GM19467 (cell line): ENCODE measurements around the gene KDM4B.
"Not testable (repeated sequence)": the region's sequence is repeated elsewhere in the genome, so short reads cannot be mapped to it uniquely, and the experiment has no call there.

Source experiments
- ATAC-seq: cut with Tn5 transposase; IDR thresholded peaks from one replicate; pipeline ENCODE4 v1.9.1; 2021; ENCODE audit warnings: mild to moderate bottlenecking, moderate library complexity; ENCODE audit not compliant: unreplicated experiment

KDM4B gene

DNA sequence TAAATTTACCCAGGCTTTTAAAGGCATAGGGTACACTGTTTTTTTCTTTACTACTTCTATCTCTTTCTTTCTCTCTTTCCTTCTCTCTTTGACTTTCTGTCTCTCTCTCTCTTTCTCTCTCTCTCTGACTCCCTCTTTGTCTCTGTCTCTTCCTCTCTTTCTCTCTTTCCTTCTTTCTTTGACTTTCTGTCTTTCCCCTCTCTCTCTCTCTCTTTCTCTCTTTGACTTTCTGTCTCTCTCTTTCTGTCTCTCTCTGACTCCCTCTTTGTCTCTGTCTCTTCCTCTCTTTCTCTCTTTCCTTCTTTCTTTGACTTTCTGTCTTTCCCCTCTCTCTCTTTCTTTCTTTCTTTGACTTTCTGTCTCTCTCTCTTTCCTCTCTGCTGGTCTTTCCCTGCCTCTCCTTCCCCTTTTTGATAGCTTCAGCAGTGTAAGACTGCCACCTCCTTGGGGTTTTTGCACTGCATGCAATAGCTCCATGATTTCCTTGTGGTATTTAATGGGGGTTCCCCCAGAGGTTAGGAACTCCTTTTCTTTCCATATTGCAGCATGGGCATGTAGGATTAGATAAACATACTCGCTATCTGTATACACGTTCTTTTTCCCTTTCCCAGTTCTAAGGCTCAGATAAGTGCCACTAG, 191.4 kb downstream of the KDM4B start:
- not testable (repeated sequence) for ATAC-seq

DNA sequence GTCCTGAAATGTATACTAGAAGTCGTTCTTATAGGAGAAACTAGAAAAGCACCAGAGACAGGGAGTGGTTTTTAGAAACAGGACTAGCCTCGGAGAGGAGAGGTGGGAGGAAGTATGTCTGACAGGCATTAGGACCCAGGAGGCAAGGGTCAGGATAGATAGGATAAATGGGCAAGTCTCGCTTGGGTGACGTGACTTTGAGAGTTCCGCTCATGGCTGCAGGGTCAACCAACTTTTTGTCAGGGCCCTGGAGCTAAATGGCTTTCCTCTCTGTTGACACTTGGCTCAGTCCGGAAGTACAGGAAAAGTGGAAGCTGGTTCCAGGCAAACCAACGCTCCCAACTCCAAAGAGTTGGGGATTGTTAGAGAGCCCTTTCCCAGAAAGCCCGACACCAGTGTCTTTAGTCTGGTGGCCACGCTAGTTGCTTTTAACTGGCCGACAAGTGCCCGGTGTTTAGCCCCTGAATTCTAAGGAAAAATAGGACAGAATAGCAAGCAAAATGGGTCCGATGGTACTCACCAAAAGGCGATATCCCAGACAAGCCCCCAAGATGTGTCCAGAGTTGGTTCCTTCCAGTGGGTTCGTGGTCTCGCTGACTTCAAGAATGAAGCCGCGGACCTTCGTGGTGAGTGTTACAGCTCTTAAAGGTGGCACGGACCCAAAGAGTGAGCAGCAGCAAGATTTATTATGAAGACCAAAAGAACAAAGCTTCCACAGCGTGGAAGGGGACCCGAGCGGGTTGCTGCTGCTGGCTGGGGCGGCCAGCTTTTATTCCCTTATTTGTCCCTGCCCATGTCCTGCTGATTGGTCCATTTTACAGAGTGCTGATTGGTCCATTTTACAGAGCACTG, 196.2 kb downstream of the KDM4B start:
- not testable (repeated sequence) for ATAC-seq

DNA sequence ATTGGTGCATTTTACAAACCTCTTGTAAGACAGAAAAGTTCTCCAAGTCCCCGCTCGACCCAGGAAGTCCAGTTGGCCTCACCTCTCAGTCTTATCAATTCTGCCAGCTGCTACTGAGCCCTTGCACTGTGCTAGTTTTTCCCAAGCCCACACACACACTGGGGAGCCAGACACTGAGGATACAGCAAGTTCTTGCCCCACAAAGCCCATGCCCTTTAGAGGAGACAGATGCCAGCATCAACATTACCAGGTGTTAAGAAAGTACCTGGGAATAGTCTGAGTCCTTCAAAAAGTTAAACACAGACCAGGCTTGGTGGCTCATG, 196.7 kb downstream of the KDM4B start:
- no peak for ATAC-seq

DNA sequence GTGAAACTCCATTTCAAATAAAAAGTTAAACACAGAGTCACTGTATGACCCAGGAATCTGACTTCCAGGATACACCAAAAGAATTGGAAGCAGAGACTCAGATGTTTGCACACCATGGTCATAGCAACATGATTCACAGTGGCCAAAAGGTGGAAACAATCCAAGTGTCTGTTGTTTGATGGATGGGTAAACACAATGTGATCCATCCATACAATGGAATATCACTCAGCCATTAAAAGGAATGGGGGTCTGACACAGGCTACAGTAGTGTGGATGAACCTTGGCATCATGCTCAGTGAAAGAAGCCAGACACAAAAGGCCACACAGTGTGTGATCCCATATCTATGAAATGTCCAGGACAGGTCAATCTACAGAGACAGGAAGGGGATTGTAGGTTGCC, 197.3 kb downstream of the KDM4B start:
- ATAC-seq, result no peak

DNA sequence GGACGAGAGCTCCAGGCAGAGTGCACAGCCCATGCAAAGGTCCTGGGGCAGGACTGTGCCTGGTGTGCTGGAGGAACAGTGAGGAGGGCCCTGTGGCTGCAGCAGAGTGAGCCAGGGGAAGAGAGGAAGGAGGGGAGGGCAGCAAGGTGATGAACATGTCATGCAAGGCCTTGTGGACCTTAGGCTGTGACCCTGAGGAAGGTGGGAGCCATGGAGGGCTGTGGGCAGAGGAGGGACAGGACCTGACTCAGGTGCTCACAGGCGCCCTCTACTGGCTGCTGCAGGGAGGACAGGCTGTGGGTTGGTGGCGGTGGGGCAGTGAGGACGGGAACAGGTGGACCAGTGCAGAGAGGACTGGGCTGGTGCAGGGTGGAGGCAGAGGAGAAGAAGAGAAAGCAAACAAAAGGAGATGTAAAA, 201.4 kb downstream of the KDM4B start:
- ATAC-seq, result no peak

DNA sequence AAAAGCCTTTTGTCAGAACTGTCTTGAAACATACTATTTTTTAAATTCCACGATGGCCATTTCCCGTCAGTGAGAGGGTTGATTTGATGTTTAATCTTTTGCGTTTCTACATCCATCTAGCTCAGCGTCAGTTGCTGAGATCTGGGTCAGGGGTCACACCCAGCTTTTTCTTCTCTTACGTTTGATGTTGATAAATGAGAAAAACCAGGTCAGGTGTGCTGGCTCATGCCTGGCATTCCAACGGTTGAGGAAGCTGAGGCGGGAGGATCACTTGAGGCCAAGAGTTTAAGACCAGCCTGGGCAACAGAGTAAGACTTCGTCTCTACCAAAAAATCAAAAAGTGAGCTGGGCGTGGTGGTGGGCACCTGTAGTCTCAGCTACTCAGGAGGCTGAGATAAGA, 202.8 kb downstream of the KDM4B start:
- no peak for ATAC-seq

DNA sequence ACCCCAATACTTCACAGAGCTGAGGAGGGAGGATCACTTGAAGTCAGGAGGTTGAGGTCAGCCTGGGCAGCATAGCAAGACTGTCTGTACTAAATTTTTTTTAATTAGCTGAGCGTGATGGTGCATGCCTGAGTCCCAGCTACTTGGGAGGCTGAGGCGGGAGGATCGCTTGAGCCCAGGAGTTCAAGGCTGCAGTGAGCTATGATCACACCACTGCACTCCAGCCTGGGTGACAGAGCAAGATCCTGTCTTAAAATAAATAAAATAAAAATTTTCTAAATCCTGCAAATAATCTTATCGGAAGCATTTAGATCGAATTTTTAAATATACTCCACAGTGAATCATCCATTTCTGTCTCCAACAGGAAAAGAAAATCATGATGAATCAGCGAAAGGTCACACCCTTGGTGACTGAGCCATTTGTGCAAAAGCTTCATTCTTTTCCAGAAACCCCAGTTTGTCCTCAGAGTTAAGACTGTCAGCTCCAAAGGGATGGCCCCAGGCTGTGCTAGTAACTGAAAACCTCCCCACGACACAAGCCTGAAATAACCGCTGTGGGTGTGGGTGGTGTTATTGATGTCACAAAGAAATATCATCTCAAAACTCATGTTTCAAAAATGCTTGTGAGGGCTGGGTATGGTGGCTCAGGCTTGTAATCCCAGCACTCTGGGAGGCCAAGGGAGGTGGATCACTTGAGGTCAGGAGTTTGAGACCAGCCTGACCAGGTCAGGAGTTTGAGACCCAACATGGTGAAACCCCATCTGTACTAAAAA, 204.1 kb downstream of the KDM4B start:
- no peak for ATAC-seq

DNA sequence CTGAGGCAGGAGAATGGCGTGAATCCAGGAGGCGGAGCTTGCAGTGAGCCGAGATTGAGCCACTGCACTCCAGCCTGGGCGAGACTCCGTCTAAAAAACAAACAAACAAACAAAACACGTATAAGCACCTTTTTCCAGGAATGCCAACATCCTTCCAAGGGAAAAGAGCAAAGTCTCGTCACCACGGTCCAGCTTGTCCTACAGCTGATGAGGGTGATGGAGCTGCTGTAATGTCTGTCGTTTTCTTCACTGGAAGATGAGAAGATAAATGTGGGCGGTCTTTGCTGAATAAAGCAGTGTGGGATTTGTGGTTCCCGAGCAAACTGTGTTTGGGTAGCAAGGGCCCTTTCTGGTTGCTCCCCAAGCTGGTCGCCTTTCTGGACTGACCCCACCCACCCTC, 205.1 kb downstream of the KDM4B start:
- ATAC-seq, result no peak

DNA sequence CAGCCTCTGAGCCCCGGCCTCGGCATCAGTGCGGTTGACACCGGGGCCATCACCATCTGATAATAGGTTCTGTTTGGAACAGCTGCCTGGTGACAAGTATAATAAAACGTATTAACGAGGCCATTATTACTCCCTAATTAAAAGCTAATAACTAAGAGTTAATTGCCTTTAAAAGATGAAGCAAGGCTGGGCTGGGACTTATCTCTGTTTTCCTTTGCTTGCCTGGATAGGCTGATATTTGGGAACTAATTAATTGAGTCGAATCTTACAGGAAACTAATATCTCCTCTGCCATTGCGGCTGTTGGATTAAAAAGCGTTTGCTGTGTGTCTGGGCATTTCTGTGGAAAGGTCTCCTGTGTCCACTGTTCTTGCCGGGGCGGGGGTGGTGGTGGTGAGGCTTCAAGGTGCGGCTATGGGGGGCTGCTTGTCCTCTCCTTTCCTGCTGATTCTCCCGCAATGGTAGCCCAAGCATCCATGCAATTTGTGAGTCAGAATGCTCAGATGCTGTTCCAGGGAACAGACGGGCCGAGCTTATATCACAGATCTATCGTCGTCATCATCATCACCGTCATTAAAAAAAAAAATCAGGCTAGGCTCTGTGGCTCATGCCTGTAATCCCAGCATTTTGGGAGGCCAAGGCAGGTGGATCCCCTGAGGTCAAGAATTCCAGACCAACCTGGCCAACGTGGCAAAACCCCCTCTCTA, 209.0 kb downstream of the KDM4B start:
- no peak for ATAC-seq

DNA sequence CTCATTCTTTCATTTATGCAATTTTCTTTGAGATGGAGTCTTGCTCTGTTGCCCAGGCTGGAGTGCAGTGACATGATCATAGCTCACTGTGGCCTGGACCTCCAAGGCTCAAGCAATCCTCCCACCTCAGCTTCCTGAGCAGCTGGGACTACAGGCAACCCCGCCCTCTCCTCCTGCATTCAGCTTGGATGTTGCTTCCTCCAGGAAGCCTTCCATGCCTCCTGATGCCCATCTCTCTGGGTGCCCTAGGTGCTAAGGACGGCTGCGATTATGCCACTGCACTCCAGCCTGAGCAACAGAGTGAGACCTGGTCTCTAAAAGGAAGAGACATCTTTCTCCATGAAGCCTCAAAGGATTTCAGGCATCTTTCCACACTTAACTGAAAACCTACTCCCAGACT, 209.9 kb downstream of the KDM4B start:
- ATAC-seq, result no peak

DNA sequence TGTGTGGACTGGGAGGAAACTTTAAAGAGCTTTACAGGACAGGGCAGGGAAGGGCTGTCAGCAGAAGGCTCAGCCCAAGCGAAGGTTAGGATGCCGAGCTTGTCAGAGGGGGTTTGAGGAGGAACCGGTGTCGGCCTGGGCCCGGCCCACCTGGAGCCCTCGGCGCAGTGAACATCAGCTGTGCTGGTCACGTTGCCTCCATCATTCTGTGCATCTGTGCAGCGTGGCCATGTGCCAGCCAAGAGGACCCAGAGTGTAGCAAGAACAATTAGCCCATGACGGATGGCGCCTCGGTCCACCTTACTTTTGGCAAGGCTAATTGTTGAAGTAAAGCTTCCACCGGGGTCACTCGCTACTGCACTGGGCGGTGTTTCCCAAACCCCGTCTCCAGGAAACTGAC, 210.3 kb downstream of the KDM4B start:
- no peak for ATAC-seq

DNA sequence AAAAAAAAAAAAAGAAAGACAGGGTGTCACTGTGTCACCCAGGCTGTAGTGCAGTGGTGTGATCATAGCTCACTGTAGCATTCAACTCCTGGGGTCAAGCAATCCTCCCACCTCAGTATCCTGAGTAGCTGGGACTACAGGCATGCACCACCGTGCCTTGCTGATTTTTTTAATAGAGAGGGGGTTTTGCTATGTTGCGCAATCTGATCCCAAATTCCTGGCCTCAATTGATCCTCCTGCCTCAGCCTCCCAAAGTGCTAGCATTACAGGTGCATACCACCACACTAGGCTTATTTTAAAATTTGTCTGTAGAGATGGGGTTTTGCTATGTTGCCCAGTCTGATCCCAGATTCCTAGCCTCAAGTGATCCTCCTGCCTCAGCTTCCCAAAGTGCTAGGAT, 212.4 kb downstream of the KDM4B start:
- ATAC-seq, result no peak

DNA sequence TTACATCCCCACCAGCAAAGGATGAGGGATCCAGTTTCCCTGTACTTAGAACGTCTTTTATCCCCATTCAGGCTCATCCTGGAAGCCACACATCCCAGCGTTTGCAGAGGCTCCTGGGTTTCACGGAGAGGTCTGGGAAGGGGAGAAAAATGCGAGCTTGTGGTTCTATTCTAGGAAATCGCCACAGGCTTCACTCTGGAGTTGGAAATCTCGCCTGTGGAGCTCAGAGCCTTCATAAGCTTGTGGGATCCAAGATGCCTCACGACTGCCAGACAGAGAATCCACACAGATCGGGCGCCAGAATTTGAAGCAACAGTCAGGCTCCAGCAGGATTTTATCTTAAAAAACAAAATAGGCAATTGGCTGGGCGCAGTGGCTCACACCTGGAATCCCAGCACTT, 213.8 kb downstream of the KDM4B start:
- no peak for ATAC-seq

DNA sequence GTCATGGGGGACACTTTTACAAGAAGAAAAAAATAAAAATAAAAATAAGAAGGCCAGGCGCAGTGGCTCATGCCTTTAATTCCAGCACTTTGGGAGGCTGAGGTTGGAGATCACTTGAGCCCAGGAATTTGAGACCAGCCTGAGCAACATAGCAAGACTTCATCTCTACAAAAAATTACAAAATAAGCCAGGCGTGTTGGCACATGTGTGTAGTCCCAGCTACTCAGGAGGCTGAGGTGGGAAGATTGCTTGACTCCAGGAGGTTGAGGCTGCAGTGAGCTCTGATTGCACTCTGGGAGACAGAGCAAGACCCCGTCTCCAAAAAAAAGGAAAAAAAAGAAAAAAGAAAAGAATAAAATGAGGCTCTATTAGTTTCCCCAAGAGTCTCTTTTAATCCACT, 214.7 kb downstream of the KDM4B start:
- no peak for ATAC-seq

DNA sequence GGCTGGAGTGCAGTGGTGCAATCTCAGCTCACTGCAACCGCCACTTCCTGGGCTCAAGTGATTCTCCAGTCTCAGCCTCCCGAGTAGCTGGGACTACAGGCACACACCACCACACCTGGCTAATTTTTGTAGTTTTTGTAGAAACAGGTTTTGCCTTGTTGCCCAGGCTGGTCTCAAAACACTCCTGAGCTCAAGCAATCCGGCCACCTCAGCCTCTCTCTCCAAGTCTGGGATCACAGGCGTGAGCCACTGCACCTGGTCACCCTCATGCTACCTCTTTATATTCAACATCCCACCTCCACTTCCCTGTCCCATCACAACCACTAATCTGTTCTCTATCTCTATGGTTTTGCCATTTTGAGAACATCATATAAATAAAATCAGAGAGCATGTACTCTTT, 216.0 kb downstream of the KDM4B start:
- ATAC-seq, result no peak

DNA sequence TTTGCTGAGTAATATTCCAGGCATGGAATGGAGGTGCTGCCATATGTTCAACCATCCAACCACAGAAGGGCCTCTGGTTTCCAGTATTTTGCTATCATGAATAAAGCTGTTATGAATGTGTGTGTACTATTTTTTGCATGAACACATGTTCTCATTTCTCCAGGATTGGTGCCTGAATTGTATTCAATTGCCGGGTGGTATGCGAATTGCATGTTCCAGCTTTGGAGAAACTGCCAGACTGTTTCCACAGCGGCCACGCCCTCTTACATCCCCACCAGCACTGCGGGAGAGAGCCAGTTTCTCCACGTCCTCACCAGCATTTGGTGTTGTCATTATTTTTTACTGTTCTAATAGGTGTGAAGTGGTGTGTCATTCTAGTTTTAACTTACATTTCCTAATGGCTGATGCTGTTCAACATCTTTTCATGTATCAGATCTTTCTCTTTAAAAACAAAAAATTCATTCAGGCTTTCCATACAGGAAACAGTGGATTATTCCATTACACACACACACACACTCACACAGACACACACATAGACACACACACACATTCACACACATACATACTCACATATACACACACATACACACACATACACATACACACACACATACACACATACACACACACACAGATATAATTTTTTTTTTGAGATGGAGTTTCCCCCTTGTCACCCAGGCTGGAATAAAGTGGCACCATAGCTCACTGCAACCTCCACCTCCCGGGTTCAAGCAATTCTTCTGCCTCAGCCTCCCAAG, 217.6 kb downstream of the KDM4B start:
- ATAC-seq, result no peak

DNA sequence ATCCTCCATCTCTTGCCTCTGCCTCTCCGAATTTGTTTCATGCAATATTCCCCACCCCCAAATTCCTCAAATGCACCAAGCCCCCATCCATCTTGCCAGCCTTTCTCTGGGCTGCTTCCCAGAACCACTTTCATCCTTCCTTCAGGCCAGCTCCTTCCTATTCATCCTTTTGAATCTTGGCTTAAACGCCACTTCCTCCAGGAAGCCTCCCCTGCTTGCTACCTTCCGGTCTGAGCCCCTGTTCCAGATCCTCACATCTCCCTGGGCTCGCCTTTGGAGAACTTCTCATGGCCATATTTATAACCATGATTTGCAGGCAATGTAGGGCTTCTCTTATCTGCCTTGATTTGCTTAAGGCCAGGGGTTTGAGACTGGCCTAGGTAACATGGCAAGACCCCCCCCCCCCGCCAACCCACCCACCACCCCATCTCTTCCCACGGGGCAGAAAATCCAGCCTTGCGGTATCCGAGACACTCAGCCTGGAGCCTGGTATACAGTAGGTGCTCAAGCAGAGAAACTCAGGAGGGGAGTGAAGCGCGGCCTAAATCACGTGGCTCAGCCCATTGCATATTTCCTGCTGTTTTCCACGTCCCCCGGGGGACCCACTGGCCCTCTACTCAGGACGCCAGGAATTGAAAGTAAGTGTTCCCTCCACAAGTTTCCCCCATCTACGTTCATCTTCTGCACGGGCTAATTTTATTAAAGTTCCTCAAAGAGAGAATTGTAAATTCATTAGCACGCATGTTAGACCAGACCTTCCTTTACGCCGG, 219.8 kb downstream of the KDM4B start:
- no peak for ATAC-seq

DNA sequence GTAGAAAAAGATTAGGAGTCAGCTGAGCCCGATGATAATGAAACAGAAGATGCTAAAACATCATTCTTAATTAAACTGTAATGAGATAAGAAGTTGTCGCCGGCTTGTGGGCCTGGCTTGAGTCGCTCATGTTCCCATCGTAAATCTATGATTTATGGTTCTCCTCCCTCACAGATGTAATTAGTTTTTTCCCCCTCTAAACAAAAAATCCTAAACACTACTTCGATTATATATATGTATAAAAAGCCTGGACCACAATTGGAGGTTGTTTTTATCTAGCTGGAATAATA, 220.3 kb downstream of the KDM4B start:
- no peak for ATAC-seq

DNA sequence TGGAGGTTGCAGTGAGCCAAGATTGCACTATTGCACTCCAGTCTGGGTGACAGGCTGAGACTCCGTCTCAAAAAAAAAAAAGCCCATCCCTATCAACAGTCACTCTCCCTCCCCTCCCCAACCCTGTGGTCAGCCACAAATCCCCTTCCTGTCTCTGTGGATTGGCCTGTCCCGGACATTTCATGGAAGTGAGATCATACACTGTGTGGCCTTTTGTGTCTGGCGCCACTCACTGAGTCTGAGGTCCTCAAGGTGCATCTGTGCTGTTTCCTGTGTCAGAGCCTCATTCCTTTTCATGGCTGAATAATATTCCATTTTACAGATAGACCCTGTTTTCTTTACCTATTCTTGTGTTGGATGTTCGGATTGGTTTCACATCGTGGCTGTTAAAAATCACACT, 222.2 kb downstream of the KDM4B start:
- ATAC-seq, result no peak

DNA sequence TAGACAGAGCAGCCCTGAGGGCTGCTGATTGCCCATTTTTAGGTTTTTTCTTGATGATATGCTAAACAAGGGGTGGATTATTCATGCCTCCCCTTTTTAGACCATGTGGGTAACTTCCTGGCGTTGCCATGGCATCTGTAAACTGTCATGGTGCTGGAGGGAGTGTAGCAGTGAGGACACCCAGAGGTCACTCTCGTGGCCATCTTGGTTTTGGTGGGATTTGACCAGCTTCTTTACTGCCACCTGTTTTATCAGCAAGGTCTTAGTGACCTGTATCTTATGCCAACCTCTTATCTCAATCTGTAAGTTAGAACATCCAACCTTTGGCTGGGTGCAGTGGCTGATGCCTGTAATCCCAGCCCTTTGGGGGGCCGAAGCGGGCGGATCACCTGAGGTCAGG, 223.7 kb downstream of the KDM4B start:
- ATAC-seq, result no peak
